Measurements from ENCODE around the gene APOL4.

- TF ChIP-seq, protein P1, sequence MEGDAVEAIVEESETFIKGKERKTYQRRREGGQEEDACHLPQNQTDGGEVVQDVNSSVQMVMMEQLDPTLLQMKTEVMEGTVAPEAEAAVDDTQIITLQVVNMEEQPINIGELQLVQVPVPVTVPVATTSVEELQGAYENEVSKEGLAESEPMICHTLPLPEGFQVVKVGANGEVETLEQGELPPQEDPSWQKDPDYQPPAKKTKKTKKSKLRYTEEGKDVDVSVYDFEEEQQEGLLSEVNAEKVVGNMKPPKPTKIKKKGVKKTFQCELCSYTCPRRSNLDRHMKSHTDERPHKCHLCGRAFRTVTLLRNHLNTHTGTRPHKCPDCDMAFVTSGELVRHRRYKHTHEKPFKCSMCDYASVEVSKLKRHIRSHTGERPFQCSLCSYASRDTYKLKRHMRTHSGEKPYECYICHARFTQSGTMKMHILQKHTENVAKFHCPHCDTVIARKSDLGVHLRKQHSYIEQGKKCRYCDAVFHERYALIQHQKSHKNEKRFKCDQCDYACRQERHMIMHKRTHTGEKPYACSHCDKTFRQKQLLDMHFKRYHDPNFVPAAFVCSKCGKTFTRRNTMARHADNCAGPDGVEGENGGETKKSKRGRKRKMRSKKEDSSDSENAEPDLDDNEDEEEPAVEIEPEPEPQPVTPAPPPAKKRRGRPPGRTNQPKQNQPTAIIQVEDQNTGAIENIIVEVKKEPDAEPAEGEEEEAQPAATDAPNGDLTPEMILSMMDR (IDR thresholded peaks at IDR 0.05): no peak
- TF ChIP-seq POLR2A (IDR thresholded peaks at IDR 0.05): no peak
Observed at GRCh38 chr22:36177160-36177559, 24.4 kb downstream of the APOL4 start.
